Psoas muscle (tissue), 8 donors: ENCODE measurements around the gene KIRREL2. TPM values are rescaled to one million over a fixed set of nuclear protein-coding genes. Genes with fewer than 3 reads are reported as not detected.

ENCODE experiments used
- ATAC-seq, 4 donors: fragments of 200-7000 bp; cut with Tn5 transposase; one replicate each; pipeline ENCODE4 v1.9.1; 2020; ENCODE audit warnings: moderate library complexity in 3 of 4, mild to moderate bottlenecking in 2 of 4
- DNase-seq, 2 donors: peaks; one replicate each; pipeline ENCODE4 v3.0.0-alpha.2; 2020
- H3K27ac ChIP-seq: fragments of 200-600 bp; one replicate; pipeline ENCODE4 v1.8.0; 2022
- H3K27me3 ChIP-seq, 3 donors: fragments of 200-600 bp in 1 of 3; one replicate each; pipeline versions ENCODE4 v1.6.1 to v1.8.0; 2013 to 2022; ENCODE audit warnings: low read length in 2 of 3, mild to moderate bottlenecking in 2 of 3, moderate library complexity in 1 of 3; ENCODE audit not compliant: insufficient read depth in 3 of 3
- H3K36me3 ChIP-seq, 2 donors: fragments of 200-600 bp in 1 of 2; one replicate each; pipeline versions ENCODE4 v1.6.1 to v1.8.0; 2013 to 2022; ENCODE audit warnings: low read depth in 1 of 2, mild to moderate bottlenecking in 1 of 2, moderate library complexity in 1 of 2; ENCODE audit not compliant: insufficient read depth in 1 of 2
- H3K4me1 ChIP-seq: fragments of 200-600 bp; one replicate; pipeline ENCODE4 v1.8.0; 2022
- H3K4me3 ChIP-seq: fragments of 200-600 bp; one replicate; pipeline ENCODE4 v1.8.0; 2022; ENCODE audit warnings: mild to moderate bottlenecking
- H3K9me3 ChIP-seq: fragments of 200-600 bp; one replicate; pipeline ENCODE4 v1.8.0; 2022
- CTCF ChIP-seq: fragments of 200-600 bp; IDR thresholded peaks from one replicate; pipeline ENCODE4 v1.8.0; 2022; ENCODE audit warnings: antibody characterized with exemption
- WGBS, 3 donors: extraction: QIAGEN DNeasy Blood & Tissue Kit; methylation state at CpG; one replicate each; pipeline versions ENCODE4 v1.1.6 to v1.1.7; 2013; 5-methylcytosine and 5-hydroxymethylcytosine counted together
- intact Hi-C, 2 donors: fragments of 100-400 bp; cut with DNase I; formaldehyde crosslinking; loops; one replicate each; pipeline versions ENCODE4 v1.11.0 to v1.14.2; 2022
- polyA plus RNA-seq, 3 donors: library from polyadenylated mRNA; stranded (reverse); fragments of 200-250 nt; gene quantifications; one replicate each; pipeline ENCODE4 v1.2.3, GENCODE V29; 2013
- total RNA-seq, 4 donors: library from RNA; stranded (reverse); fragmentation: NEBNext Ultra II Directional in 2 of 4; extraction: Animal tissue kit (Norgen Biotek cat#: 25700) in 2 of 4; gene quantifications; one replicate each; pipeline versions ENCODE4 v1.2.1 to v1.2.4, GENCODE V29; 2021 to 2023
- donor health status: healthy with polysubstance abuse.
- donor health status: DM: no; HTN: no; CAD: no; lungs with moderate emphysema.
- donor health status: Bipolar disorder and iron deficiency.
- donor health status: healthy.
- donor health status: DM: yes; HTN: yes; CAD: no.
- donor health status: DM: no; HTN: no; CAD: no.
- donor health status: DM: no; HTN: no; CAD: no.
- donor health status: DM: yes; HTN: yes; CAD: no.

KIRREL2 gene
- total and polyA plus RNA-seq, 7 donors = not detected

GRCh38 chr19:35813043-35813890 is 43.4 kb upstream of the KIRREL2 start:
- DNase-seq (no peak), ATAC-seq (no peak)
- Histone ChIP-seq H3K9me3 (no peaks in the 10 kb centered on the region), H3K27ac (no peak overlapping the region), H3K27me3 (peaks cover 0 to 47% (median 11%) of the 10 kb centered on the region in 3 donors), H3K4me1 (no peaks in the 10 kb centered on the region), H3K36me3 (no peaks in the 10 kb centered on the region), H3K4me3 (no peak overlapping the region)
- no peak for TF ChIP-seq CTCF
- intact Hi-C loops = no loop called here
- WGBS, 3 donors = 80 to 87% (median 84%) methylated on average over 11 of the region's 11 CpGs

- no peaks in the 10 kb centered on the region for H3K9me3 ChIP-seq
- no peak overlapping the region for H3K4me3 ChIP-seq
- 21 to 25% (median 24%) methylated on average over 6 of the region's 6 CpGs for WGBS, 3 donors
- DNase-seq (no peak), ATAC-seq (no peak)
- no peaks in the 10 kb centered on the region for H3K4me1 ChIP-seq
- H3K27ac ChIP-seq = no peak overlapping the region
- TF ChIP-seq CTCF = no peak
- intact Hi-C loops = no loop called here
- peaks cover 0 to 46% (median 8%) of the 10 kb centered on the region in 3 donors for H3K27me3 ChIP-seq
- H3K36me3 ChIP-seq = no peaks in the 10 kb centered on the region
Observed at GRCh38 chr19:35816262-35816661, 40.4 kb upstream of the KIRREL2 start.

GRCh38 chr19:35816846-35817245 is 39.9 kb upstream of the KIRREL2 start:
- no peak overlapping the region for H3K27ac ChIP-seq
- no peaks in the 10 kb centered on the region for H3K36me3 ChIP-seq
- no peak overlapping the region for H3K4me3 ChIP-seq
- no peaks in the 10 kb centered on the region for H3K9me3 ChIP-seq
- no peaks in the 10 kb centered on the region for H3K4me1 ChIP-seq
- ATAC-seq = no peak
- 66 to 76% (median 75%) methylated on average over 9 of the region's 9 CpGs for WGBS, 3 donors
- peaks cover 0 to 40% (median 6%) of the 10 kb centered on the region in 3 donors for H3K27me3 ChIP-seq
- TF ChIP-seq CTCF = no peak
- DNase-seq = no peak
- intact Hi-C loops = no loop called here

GRCh38 chr19:35818445-35818844 is 38.3 kb upstream of the KIRREL2 start:
- peaks cover 0 to 36% (median 6%) of the 10 kb centered on the region in 3 donors for H3K27me3 ChIP-seq
- H3K9me3 ChIP-seq = no peaks in the 10 kb centered on the region
- WGBS, 3 donors = 48 to 67% (median 56%) methylated on average over 3 of the region's 3 CpGs
- no peaks in the 10 kb centered on the region for H3K36me3 ChIP-seq
- no peaks in the 10 kb centered on the region for H3K4me1 ChIP-seq
- ATAC-seq = no peak
- no peak overlapping the region for H3K27ac ChIP-seq
- DNase-seq = no peak
- no peak for TF ChIP-seq CTCF
- no peak overlapping the region for H3K4me3 ChIP-seq
- intact Hi-C loops = no loop called here
